ENCODE data around the gene CA4. TPM values are rescaled to one million over a fixed set of nuclear protein-coding genes. Genes with fewer than 3 reads are reported as not detected.
"Not testable (repeated sequence)": the region's sequence is repeated elsewhere in the genome, so short reads cannot be mapped to it uniquely, and the experiment has no call there.

CA4 gene
- total RNA-seq, result 3.7 TPM
- long read RNA-seq, partial matches to known transcripts, result 0 of 3 reads
- long read RNA-seq, other reads (novel, unspliced or antisense), result 1 of 3 reads

- DNase-seq (ENCODE audit: low spot score), result no peak
- intact Hi-C loops (cut with DNase I), result no loop called here
Observed at GRCh38 chr17:60149691-60150582, at the start of gene CA4. Gene CA4 (plus strand): TSS chr17:60149973. CDS start chr17:60150035, 62 bp downstream.

- intact Hi-C loops (cut with DNase I); DNase-seq (ENCODE audit: low spot score): not testable (repeated sequence)
Observed at GRCh38 chr17:60100577-60100976, 49.2 kb upstream of the CA4 start.

- DNase-seq (ENCODE audit: low spot score); intact Hi-C loops (cut with DNase I): not testable (repeated sequence)
Observed at GRCh38 chr17:60102015-60102631, 47.6 kb upstream of the CA4 start.

GRCh38 chr17:60102632-60103096, 47.1 kb upstream of the CA4 start:
- intact Hi-C loops (cut with DNase I), result no loop called here

GRCh38 chr17:60103957-60104356, 45.8 kb upstream of the CA4 start:
- DNase-seq (ENCODE audit: low spot score), result no peak
- intact Hi-C loops (cut with DNase I), result no loop called here

More at GRCh38 chr17:60102632-60103096, 47.1 kb upstream of the CA4 start:
- peak; percentile 76 for DNase-seq (ENCODE audit: low spot score)

- intact Hi-C loops (cut with DNase I), result no loop called here
- no peak for DNase-seq (ENCODE audit: low spot score)
Observed at GRCh38 chr17:60106340-60107059, 43.3 kb upstream of the CA4 start.

GRCh38 chr17:60107526-60108257, 42.1 kb upstream of the CA4 start:
- DNase-seq (ENCODE audit: low spot score), result no peak
- intact Hi-C loops (cut with DNase I), result no loop called here

- DNase-seq (ENCODE audit: low spot score); intact Hi-C loops (cut with DNase I): not testable (repeated sequence)
Observed at GRCh38 chr17:60108309-60108708, 41.5 kb upstream of the CA4 start.

- DNase-seq (ENCODE audit: low spot score), result no peak
- intact Hi-C loops (cut with DNase I), result no loop called here
Observed at GRCh38 chr17:60108712-60109111, 41.1 kb upstream of the CA4 start.

GRCh38 chr17:60109161-60109560, 40.6 kb upstream of the CA4 start:
- intact Hi-C loops (cut with DNase I), result no loop called here
- DNase-seq (ENCODE audit: low spot score), result no peak

- DNase-seq (ENCODE audit: low spot score), result no peak
- intact Hi-C loops (cut with DNase I), result no loop called here
Observed at GRCh38 chr17:60110586-60110985, 39.2 kb upstream of the CA4 start.

- DNase-seq (ENCODE audit: low spot score); intact Hi-C loops (cut with DNase I): not testable (repeated sequence)
Observed at GRCh38 chr17:60111661-60112060, 38.1 kb upstream of the CA4 start.

- DNase-seq (ENCODE audit: low spot score); intact Hi-C loops (cut with DNase I): not testable (repeated sequence)
Observed at GRCh38 chr17:60115364-60115763, 34.4 kb upstream of the CA4 start.

- DNase-seq (ENCODE audit: low spot score); intact Hi-C loops (cut with DNase I): not testable (repeated sequence)
Observed at GRCh38 chr17:60116196-60116595, 33.6 kb upstream of the CA4 start.

- intact Hi-C loops (cut with DNase I); DNase-seq (ENCODE audit: low spot score): not testable (repeated sequence)
Observed at GRCh38 chr17:60119162-60119561, 30.6 kb upstream of the CA4 start.

GRCh38 chr17:60119807-60120748, 29.7 kb upstream of the CA4 start:
- DNase-seq (ENCODE audit: low spot score); intact Hi-C loops (cut with DNase I): not testable (repeated sequence)

GRCh38 chr17:60127068-60128064, 22.4 kb upstream of the CA4 start:
- intact Hi-C loops (cut with DNase I), result no loop called here
- DNase-seq (ENCODE audit: low spot score), result no peak

Measured in cardiac septum (tissue), 1 donor.